ENCODE results near the gene EPS8. TPM values are rescaled to one million over a fixed set of nuclear protein-coding genes. Genes with fewer than 3 reads are reported as not detected.
A peak's percentile ranks its signal among the peaks of the same experiment; 100 is the strongest.
"Not testable (repeated sequence)": the region's sequence is repeated elsewhere in the genome, so short reads cannot be mapped to it uniquely, and the experiment has no call there.

EPS8 gene
- total RNA-seq, 6 experiments from 2014 or later = 46.1 to 50.7 (median 46.6) TPM

DNA sequence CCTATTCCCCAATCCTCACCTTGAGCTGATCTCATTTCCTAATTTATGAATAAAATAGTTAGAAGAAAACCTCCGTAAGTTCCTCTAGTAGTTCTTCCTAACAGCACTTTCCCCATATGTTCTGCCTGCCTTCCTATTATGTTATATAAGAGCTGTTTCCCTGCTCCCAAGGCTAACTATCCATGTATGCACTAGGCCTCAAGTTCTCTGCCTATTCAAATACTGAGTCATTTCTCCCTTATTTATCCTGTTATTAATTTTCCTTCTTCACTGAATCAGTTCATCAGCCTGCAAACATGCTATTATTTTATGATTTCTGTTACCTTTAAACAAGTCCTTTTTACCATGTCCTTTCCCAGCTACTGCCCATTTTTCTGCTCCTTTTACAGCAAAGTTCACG is 164.1 kb downstream of the EPS8 start:
- DNase-seq = no peak
- no peak overlapping the region for H3K4me3 Mint-ChIP-seq
- H3K4me1 Mint-ChIP-seq (ENCODE audit: low read depth) = peaks cover 48% of the 10 kb centered on the region
- peaks cover 54% of the 10 kb centered on the region for H3K36me3 Mint-ChIP-seq (ENCODE audit: low read depth)
- H3K27ac Mint-ChIP-seq = no peak overlapping the region
- H3K27me3 Mint-ChIP-seq (ENCODE audit: insufficient read depth) = no peaks in the 10 kb centered on the region
- TF ChIP-seq, protein P1, sequence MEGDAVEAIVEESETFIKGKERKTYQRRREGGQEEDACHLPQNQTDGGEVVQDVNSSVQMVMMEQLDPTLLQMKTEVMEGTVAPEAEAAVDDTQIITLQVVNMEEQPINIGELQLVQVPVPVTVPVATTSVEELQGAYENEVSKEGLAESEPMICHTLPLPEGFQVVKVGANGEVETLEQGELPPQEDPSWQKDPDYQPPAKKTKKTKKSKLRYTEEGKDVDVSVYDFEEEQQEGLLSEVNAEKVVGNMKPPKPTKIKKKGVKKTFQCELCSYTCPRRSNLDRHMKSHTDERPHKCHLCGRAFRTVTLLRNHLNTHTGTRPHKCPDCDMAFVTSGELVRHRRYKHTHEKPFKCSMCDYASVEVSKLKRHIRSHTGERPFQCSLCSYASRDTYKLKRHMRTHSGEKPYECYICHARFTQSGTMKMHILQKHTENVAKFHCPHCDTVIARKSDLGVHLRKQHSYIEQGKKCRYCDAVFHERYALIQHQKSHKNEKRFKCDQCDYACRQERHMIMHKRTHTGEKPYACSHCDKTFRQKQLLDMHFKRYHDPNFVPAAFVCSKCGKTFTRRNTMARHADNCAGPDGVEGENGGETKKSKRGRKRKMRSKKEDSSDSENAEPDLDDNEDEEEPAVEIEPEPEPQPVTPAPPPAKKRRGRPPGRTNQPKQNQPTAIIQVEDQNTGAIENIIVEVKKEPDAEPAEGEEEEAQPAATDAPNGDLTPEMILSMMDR (IDR thresholded peaks at IDR 0.05) = no peak
- no peaks in the 10 kb centered on the region for H3K9me3 Mint-ChIP-seq

DNA sequence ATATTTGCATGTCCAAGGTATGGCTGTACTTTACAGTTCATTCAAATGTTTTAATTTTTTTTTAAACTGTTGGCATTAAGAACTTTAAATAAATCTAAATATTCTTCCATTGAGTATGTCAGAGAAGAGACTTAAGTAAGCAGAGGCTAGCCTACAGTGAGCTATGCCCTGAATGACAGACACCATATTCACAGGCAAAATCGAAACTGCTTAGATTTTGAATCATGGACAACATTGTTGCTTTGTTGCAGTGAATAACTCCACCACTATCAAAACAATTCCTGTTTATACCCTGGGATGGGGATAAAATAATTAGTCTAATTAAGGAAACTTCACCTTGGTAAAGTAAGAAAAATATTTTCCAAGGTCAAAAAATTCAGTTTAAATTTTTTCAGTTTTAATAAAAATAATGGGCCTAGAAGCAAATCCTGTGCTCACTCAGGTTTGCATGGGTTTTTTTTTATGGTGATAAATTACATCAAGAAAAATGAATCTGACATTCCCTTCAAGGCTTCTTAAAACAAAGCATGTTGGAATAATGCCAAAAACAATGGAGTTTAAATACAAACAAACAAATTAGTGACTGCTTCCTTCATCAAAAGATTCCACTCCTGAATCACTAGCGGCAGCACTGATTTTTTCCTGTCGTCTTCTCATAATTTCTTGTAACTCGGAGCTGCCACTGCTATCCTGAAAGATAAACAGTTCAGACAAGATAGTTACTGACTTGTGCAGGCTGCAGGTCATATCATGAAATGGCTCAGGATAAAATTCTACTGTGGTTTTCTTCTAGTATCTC is 168.2 kb downstream of the EPS8 start:
- Mint-ChIP-seq H3K4me3 (no peak overlapping the region), H3K27me3 (ENCODE audit: insufficient read depth) (no peaks in the 10 kb centered on the region; the same call in 1 of the 2 replicates), H3K36me3 (ENCODE audit: low read depth) (peaks cover 75% of the 10 kb centered on the region), H3K4me1 (ENCODE audit: low read depth) (peaks cover 15% of the 10 kb centered on the region), H3K9me3 (0 out of 2 replicates have a peak, but pooled peaks cover 3% of the 10 kb centered on the region), H3K27ac (no peak overlapping the region)
- TF ChIP-seq, protein P1 (IDR thresholded peaks at IDR 0.05) = no peak
- no peak for DNase-seq

DNA sequence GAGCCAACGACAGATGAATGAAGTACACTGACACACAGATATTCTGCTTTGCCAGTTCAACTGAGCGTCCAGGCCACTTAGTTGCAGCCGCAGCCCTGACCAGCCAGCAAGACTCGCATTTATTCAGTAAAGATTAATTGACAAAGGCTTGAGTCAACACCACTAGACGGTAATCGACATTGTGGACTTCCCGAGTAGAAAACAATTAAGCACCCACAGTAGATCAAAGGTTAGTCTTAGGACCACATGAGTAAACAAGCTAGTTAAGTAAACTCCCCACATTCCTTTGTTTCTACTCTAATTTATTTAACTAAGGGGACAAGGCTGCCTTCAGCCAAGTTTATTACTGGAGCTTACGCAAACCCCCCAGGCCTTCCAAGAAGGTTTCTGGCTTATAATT is 172.7 kb downstream of the EPS8 start:
- not testable (repeated sequence) for H3K4me3 Mint-ChIP-seq; H3K27me3 Mint-ChIP-seq (ENCODE audit: insufficient read depth); H3K27ac Mint-ChIP-seq; DNase-seq
- H3K36me3 Mint-ChIP-seq (ENCODE audit: low read depth) = peaks cover 76% of the 10 kb centered on the region
- H3K4me1 Mint-ChIP-seq (ENCODE audit: low read depth) = peaks cover 11% of the 10 kb centered on the region
- peaks cover 21% of the 10 kb centered on the region for H3K9me3 Mint-ChIP-seq

DNA sequence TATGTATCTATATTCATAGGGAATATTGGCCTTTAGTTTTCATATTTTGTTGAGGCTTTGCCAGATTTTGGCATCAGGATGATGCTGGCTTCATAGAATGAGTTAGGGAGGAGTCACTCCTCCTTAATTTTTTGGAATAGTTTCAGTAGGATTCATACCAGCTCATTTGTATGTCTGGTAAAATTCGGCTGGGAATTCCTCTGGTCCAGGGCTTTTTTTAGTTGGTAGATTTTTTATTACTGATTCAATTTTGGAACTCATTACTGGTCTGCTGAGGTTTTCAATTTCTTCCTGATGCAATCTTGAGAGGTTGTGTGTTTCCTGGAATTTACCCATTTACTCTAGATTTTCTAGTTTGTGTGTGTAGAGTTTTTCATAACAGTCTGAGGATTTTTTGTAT is 175.2 kb downstream of the EPS8 start:
- TF ChIP-seq, protein P1 (IDR thresholded peaks at IDR 0.05) = no peak
- Mint-ChIP-seq H3K27me3 (ENCODE audit: insufficient read depth) (peaks cover 2% of the 10 kb centered on the region), H3K4me3 (no peak overlapping the region), H3K36me3 (ENCODE audit: low read depth) (peaks cover 59% of the 10 kb centered on the region), H3K9me3 (peaks cover 21% of the 10 kb centered on the region), H3K4me1 (ENCODE audit: low read depth) (peaks cover 12% of the 10 kb centered on the region), H3K27ac (peak overlapping the region; percentile 6; the same call in 1 of the 2 replicates)
- no peak for DNase-seq

DNA sequence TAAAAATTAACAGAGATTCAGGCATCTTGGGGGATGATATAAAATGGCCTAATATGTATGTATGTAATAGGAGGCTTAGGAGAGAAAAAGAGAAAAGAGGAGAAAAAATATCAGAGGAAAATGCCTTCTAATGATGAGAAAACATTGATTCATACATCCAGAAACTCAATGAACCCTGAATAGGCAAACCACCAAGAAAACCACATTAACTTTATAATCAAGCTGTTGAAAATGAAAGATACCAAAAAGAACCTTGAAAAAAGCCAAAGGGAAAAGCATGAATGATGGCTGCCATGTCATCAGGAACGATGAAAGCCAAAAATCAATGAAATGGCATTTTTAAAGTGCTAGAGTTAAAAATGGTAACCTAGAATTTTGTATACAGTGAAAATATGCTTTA is 180.2 kb downstream of the EPS8 start:
- no peak for DNase-seq
- TF ChIP-seq, protein P1 (IDR thresholded peaks at IDR 0.05) = no peak
- Mint-ChIP-seq H3K4me3 (no peak overlapping the region), H3K27me3 (ENCODE audit: insufficient read depth) (no peaks in the 10 kb centered on the region; the same call in 1 of the 2 replicates), H3K4me1 (ENCODE audit: low read depth) (peaks cover 9% of the 10 kb centered on the region), H3K9me3 (peaks cover 14% of the 10 kb centered on the region), H3K36me3 (ENCODE audit: low read depth) (peaks cover 16% of the 10 kb centered on the region), H3K27ac (no peak overlapping the region)

DNA sequence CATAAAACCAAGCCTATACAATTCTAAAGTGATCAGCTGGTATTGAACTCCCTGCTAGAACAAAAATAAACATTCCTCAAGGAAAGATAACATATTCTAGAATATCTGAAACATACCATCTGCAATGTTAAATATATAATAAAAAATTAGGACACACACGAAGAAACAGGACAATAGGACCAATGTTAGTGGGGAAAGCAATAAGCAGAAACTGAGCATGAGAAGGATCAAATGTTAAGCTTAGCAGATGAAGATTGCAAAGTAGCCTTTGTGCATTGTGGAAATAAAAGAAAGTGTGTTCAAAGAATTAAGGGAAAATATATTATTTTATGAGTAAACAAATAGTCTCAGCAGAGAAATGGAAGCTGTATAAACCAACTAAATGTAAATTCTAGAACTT is 180.8 kb downstream of the EPS8 start:
- Mint-ChIP-seq H3K27me3 (ENCODE audit: insufficient read depth) (no peaks in the 10 kb centered on the region; the same call in 1 of the 2 replicates), H3K27ac (no peak overlapping the region), H3K4me1 (ENCODE audit: low read depth) (peaks cover 6% of the 10 kb centered on the region), H3K36me3 (ENCODE audit: low read depth) (peaks cover 11% of the 10 kb centered on the region), H3K9me3 (peaks cover 9% of the 10 kb centered on the region), H3K4me3 (no peak overlapping the region)
- no peak for DNase-seq
- TF ChIP-seq, protein P1 (IDR thresholded peaks at IDR 0.05) = no peak
